Urinary bladder (tissue), 4 donors: ENCODE measurements around the gene NXNL1. TPM values are rescaled to one million over a fixed set of nuclear protein-coding genes. Genes with fewer than 3 reads are reported as not detected.
"Not testable (repeated sequence)": the region's sequence is repeated elsewhere in the genome, so short reads cannot be mapped to it uniquely, and the experiment has no call there.

Experiments used
- DNase-seq: peaks from one replicate; pipeline ENCODE4 v3.0.0-alpha.2; 2015; ENCODE audit errors: extremely low spot score
- H3K27ac ChIP-seq: one replicate; pipeline ENCODE4 v1.5.1; 2013; ENCODE audit warnings: low read depth, mild to moderate bottlenecking, moderate library complexity
- H3K36me3 ChIP-seq: one replicate; pipeline ENCODE4 v1.6.1; 2013; ENCODE audit warnings: mild to moderate bottlenecking, moderate library complexity; ENCODE audit not compliant: insufficient read depth
- H3K4me1 ChIP-seq: one replicate; pipeline ENCODE4 v1.6.1; 2013; ENCODE audit warnings: mild to moderate bottlenecking, moderate library complexity; ENCODE audit not compliant: insufficient read depth
- H3K4me3 ChIP-seq: one replicate; pipeline ENCODE4 v1.5.1; 2013; ENCODE audit warnings: low read depth, low read length
- WGBS: extraction: QIAGEN DNeasy Blood & Tissue Kit; methylation state at CpG from one replicate; pipeline ENCODE4 v1.1.7; 2013; 5-methylcytosine and 5-hydroxymethylcytosine counted together
- polyA plus RNA-seq: library from polyadenylated mRNA; stranded (reverse); fragments of 200-250 nt; gene quantifications from one replicate; pipeline ENCODE4 v1.2.3, GENCODE V29; 2013
- total RNA-seq: library from RNA; depleted of rRNA; stranded (reverse); fragments of >200 nt; gene quantifications from one replicate; pipeline ENCODE4 v1.2.3, GENCODE V29; 2014
- donor health status: healthy with polysubstance abuse.
- donor health status: healthy.

The NXNL1 gene
- total RNA-seq (not detected), polyA plus RNA-seq (not detected)

DNA sequence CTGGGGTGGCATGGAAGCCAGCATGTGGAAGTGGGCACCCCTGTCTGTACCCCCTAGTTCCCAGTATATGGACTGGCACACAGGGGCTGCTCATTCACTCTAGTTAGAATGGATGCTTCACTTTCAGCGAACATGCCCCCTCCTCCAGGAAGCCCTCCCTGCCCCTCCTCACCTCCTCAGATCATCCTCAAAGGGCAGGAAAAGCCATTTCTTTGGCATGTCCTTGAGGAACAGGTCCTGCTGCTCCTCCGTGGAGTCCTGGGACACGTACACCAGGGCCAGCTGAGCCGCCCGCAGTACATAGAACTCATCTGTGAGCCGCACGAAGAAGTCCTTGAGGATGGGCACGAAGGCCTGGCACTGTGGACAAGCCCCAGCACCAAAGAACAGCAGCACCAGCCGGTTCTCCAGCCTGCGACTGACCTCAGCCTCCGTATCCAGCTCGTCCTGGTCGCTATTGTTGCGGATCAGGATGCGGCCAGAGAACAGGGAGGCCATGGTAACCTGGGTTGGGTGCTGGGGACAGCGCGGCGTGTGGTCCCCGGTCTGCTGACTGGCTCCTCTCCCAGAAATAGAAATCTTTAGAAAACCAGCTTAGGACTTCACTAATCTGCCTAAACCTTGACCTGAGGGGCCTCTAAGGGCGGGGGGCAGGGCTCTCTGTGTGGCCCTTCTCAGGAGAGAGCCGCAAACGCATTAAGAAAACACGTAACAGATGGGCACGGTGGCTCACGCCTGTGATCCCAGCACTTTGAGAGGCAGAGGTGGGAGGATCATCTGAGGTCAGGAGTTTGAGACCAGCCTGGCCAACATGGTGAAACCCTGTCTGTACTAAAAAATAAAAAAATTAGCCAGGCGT, at the start of gene NXNL1:
TSS of gene NXNL1 (minus strand) at position 555 of the 859 bp plus-strand sequence. CDS start at position 498, 57 bp downstream.
- 84% methylated on average over 26 of the region's 26 CpGs for WGBS
- Histone ChIP-seq H3K4me3 (no peak within 1 kb of the TSS), H3K36me3 (no peaks in the 10 kb centered on the region), H3K27ac (no peak within 1 kb of the TSS), H3K4me1 (no peaks in the 10 kb centered on the region)
- no peak for DNase-seq

GRCh38 chr19:17508558-17508933, 47.8 kb upstream of the NXNL1 start:
- H3K36me3 ChIP-seq, H3K27ac ChIP-seq, H3K4me1 ChIP-seq, H3K4me3 ChIP-seq, DNase-seq: not testable (repeated sequence)
- WGBS = 95% methylated on average over 3 of the region's 3 CpGs

DNA sequence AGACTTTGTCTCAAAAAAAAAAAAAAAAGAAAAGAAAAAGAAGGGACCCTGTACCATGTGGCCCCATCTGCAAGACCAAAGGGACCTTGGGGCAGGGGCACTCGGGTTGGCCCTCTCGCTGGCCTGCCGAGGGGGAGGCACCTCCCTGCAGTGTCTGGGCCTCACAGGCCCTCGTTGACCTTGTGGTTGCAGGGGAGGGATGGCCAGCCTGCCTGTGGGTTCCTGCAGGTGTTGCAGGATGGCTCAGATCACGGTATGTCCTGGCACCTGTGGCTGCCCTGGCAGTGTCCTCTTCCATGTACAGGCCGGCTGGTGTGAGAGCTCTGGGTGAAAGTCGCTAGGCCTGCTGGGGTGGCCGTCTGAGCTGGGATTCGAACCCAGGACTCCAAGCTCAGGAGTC, 46.0 kb upstream of the NXNL1 start:
- 86% methylated on average over 9 of the region's 9 CpGs for WGBS
- Histone ChIP-seq H3K4me3 (no peak overlapping the region), H3K27ac (no peak overlapping the region)

DNA sequence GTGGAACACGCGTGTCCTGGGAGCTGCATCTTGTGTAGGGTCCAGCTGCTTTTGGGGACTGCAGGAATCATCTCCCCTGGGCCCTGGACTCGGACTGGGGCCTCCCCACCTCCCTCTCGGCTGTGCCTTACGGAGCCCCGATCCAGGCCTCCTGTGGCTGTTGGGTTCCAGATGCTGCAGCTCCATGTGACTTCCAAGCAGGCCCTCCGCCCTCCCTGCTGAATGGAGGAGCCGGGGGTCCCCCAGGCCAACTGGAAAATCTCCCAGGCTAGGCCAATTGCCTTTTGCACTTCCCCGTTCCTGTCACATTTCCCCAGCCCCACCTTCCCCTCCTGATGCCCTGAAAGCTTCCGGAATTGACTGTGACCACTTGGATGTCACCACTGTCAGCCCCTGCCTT, 44.5 kb upstream of the NXNL1 start:
- WGBS = 65% methylated on average over 10 of the region's 10 CpGs
- no peak for DNase-seq
- no peak overlapping the region for H3K27ac ChIP-seq
- no peak overlapping the region for H3K4me3 ChIP-seq
- peaks cover 2% of the 10 kb centered on the region for H3K36me3 ChIP-seq
- H3K4me1 ChIP-seq = no peaks in the 10 kb centered on the region

More for the DNA sequence above, 46.0 kb upstream of the NXNL1 start:
- H3K36me3 ChIP-seq = peaks cover 2% of the 10 kb centered on the region
- no peaks in the 10 kb centered on the region for H3K4me1 ChIP-seq
- no peak for DNase-seq

- WGBS = 94% methylated on average over 13 of the region's 13 CpGs
- DNase-seq = no peak
- H3K27ac ChIP-seq = no peak overlapping the region
- peaks cover 2% of the 10 kb centered on the region for H3K36me3 ChIP-seq
- H3K4me3 ChIP-seq = no peak overlapping the region
- no peaks in the 10 kb centered on the region for H3K4me1 ChIP-seq
Observed at GRCh38 chr19:17504456-17504855, 43.7 kb upstream of the NXNL1 start.

DNA sequence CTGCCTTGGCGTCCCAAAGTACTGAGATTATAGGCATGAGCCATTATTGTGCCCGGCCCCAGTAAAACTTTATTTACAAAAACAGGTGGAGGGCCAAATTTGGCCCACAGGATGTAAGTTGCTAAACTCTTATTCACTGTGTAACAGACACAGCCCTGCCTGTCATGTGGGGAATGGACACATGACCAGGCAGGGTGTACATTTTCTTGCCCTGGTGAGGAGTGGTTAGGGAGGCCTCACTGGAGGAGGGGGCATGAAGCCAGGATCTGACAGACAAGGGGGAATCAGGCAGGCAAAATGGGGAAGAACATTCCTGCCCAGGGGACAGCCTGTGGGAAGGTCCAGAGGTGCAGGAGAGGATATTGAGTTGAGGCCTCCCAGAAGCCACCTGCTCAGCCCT, 43.3 kb upstream of the NXNL1 start:
- Histone ChIP-seq H3K4me3 (no peak overlapping the region), H3K4me1 (no peaks in the 10 kb centered on the region), H3K36me3 (peaks cover 2% of the 10 kb centered on the region), H3K27ac (no peak overlapping the region)
- 95% methylated on average over 2 of the region's 2 CpGs for WGBS
- no peak for DNase-seq

DNA sequence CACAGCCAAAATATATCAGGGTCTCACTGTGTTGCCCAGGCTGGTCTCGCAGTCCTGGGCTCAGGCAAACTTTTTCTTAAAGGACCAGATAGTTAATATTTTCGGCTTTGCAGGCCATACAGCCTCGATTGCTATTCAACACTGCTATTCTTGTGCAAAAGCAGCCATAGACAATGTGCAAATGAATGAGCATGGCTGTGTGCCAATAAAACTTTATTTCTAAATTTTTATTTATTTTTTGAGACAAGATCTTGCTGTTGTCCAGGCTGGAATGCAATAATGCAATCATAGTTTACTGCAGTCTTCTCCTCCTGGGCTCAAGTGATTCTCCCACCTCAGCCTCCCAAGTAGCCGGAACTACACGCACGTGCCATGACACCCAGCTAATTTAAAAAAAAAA, 42.5 kb upstream of the NXNL1 start:
- Histone ChIP-seq H3K4me3 (no peak overlapping the region), H3K36me3 (peaks cover 2% of the 10 kb centered on the region), H3K4me1 (no peaks in the 10 kb centered on the region), H3K27ac (no peak overlapping the region)
- no peak for DNase-seq
- WGBS = 93% methylated on average over 6 of the region's 6 CpGs

GRCh38 chr19:17500447-17501198, 39.9 kb upstream of the NXNL1 start:
- H3K4me1 ChIP-seq = no peaks in the 10 kb centered on the region
- 93% methylated on average over 27 of the region's 27 CpGs for WGBS
- no peaks in the 10 kb centered on the region for H3K36me3 ChIP-seq
- H3K4me3 ChIP-seq = no peak overlapping the region
- DNase-seq = no peak
- H3K27ac ChIP-seq = no peak overlapping the region

- Histone ChIP-seq H3K36me3 (no peaks in the 10 kb centered on the region), H3K4me1 (no peaks in the 10 kb centered on the region), H3K27ac (no peak overlapping the region), H3K4me3 (no peak overlapping the region)
- 63% methylated on average over 21 of the region's 21 CpGs for WGBS
- no peak for DNase-seq
Observed at GRCh38 chr19:17499648-17500446, 39.1 kb upstream of the NXNL1 start.

DNA sequence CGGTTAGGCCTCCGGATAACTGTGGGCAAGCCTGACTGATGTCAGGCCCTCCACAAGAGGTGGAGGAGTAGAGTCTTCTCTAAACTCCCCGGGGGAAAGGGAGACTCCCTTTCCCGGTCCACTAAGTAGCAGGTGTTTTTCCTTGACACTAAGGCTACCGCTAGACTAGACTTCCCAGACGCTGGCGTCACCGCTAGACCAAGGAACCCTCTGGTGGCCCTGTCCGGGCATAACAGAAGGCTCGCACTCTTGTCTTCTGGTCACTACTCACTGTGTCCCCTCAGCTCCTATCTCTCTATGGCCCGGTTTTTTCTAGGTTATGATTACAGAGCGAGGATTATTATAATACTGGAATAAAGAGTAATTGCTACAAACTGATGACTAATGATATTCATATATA, 38.3 kb upstream of the NXNL1 start:
- not testable (repeated sequence) for H3K27ac ChIP-seq, DNase-seq, H3K36me3 ChIP-seq, H3K4me3 ChIP-seq, H3K4me1 ChIP-seq
- WGBS = 80% methylated on average over 12 of the region's 12 CpGs

GRCh38 chr19:17497149-17497798, 36.5 kb upstream of the NXNL1 start:
- Histone ChIP-seq H3K27ac (no peak overlapping the region), H3K4me3 (no peak overlapping the region), H3K36me3 (no peaks in the 10 kb centered on the region), H3K4me1 (no peaks in the 10 kb centered on the region)
- WGBS = 68% methylated on average over 41 of the region's 41 CpGs
- no peak for DNase-seq

DNA sequence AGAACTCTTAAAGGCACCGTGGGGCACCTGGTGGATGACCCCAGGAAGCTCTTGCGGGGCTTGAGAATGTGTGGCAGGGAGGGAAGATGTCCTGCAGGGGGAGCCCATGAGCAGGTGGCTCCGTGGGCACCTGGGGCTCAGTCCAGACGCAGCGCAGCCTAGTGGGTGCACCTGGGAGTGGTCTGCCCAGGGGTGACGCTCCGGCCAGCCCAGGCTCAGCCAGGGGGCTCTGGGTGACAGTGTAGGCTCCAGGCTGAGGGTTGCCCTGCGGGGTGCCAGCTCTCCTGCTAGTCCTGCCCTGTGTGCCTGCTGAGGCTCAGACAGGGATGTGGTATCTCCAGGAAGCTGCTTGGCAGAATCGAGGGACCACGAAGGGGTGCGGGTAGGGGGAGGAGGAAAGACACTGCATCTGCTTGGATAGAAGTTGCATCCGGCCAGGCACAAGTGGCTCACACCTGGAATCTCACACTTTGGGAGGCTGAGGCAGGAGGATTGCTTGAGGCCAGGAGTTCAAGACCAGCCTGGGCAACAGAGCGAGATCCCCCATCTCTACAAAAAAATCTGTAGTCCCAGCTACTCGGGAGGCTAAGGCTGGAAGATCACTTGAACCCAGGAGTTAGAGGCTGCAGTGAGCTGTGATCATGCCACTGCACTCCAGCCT, 35.7 kb upstream of the NXNL1 start:
- no peak for DNase-seq
- Histone ChIP-seq H3K27ac (no peak overlapping the region), H3K4me3 (no peak overlapping the region), H3K36me3 (no peaks in the 10 kb centered on the region), H3K4me1 (no peaks in the 10 kb centered on the region)
- 47% methylated on average over 14 of the region's 14 CpGs for WGBS
